ENCODE data around the gene HES2. TPM values are rescaled to one million over a fixed set of nuclear protein-coding genes. Genes with fewer than 3 reads are reported as not detected.
A peak's percentile ranks its signal among the peaks of the same experiment; 100 is the strongest.

HES2 gene
- total and polyA plus RNA-seq, 10 donors = 0.02 to 1.3 (median 0.24) TPM; not detected in 6

DNA sequence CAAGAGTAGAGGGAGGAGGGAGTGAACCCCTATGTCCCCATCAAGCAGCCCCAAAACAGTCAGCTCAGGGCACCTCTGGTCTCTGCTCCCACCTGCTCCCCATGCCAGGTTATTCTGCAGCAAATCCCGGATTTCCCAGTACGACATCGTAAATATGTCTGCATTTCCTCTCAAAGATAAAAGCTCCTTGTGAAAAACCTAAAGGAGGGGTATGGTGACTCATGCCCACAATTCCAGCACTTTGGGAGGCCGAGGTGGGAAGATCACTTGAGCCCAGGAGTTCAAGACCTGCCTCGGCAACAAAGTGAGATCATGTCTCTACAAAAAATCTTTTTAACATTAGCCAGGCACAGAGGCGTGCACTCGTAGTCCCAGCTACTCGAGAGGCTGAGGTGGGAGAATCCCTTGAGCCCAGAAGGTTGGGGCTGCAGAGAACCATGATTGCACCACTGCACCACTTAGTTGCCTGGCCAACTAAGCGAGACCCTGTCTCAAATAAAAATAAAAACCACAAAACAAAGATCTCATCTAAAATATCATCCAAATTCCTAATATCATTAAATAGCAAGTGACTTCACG is 33.3 kb downstream of the HES2 start:
- Histone ChIP-seq H3K4me3 (no peak overlapping the region), H3K27ac (no peak overlapping the region), H3K4me1 (peaks cover 0 to 16% (median 6%) of the 10 kb centered on the region in 6 donors), H3K27me3 (replicated peaks in 1 of 7) (peaks cover 0 to 6% (median 0%) of the 10 kb centered on the region in 7 donors), H3K9me3 (peaks cover 0 to 7% (median 0%) of the 10 kb centered on the region in 8 donors), H3K36me3 (no peaks in the 10 kb centered on the region)
- TF ChIP-seq POLR2AphosphoS5 (IDR thresholded peaks at IDR 0.05) (no peak), CTCF (IDR thresholded peaks at IDR 0.05 in 8 of 11, conservative IDR thresholded peaks at IDR 0.05 in 3 of 11) (no peak), POLR2A (IDR thresholded peaks at IDR 0.05) (no peak)
- DNase-seq = no peak
- 81 to 91% (median 85%) methylated on average over 10 of the region's 10 CpGs for WGBS, 5 donors
- intact Hi-C loops (cut with DNase I; ENCODE audit: low total_unique reads) = no loop called here

- Histone ChIP-seq H3K4me3 (no peak overlapping the region), H3K27ac (peak overlapping the region in 2 of 8 donors; percentile 12 to 27), H3K9me3 (peaks cover 0 to 7% (median 0%) of the 10 kb centered on the region in 8 donors), H3K36me3 (no peaks in the 10 kb centered on the region), H3K27me3 (replicated peaks in 1 of 7) (no peaks in the 10 kb centered on the region), H3K4me1 (peaks cover 0 to 12% (median 2%) of the 10 kb centered on the region in 6 donors)
- TF ChIP-seq POLR2A (IDR thresholded peaks at IDR 0.05) = no peak
- TF ChIP-seq CTCF (IDR thresholded peaks at IDR 0.05 in 8 of 11, conservative IDR thresholded peaks at IDR 0.05 in 3 of 11) = no peak
- no peak for TF ChIP-seq POLR2AphosphoS5 (IDR thresholded peaks at IDR 0.05)
- 74 to 86% (median 79%) methylated on average over 10 to 22 of the region's 22 CpGs for WGBS, 5 donors
- intact Hi-C loops (cut with DNase I; ENCODE audit: low total_unique reads) = no loop called here
- no peak for DNase-seq
Observed at GRCh38 chr1:6385488-6386191, 34.1 kb downstream of the HES2 start.

DNA sequence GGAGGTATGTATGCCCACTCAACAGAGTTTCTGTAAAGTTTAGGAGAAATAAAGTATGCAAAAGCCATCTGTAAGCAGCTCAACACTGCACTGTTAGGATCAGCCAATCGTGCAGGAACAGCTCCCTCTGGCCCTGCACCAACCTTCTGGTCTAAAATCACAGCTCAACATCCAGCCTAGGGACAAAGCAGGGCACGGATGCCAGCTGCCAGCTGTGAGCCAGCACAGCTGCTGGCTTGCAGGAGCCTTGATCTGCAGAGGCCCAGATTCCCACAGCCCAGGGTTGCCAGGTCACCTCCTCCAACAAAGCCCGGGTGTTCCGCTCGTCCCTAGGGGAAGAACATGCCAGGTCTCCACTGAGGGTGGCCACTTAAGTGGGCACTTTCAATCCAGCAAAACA is 34.8 kb downstream of the HES2 start:
- no peaks in the 10 kb centered on the region for H3K27me3 ChIP-seq (replicated peaks in 1 of 7)
- no peak overlapping the region for H3K4me3 ChIP-seq
- peak overlapping the region in 1 of 8 donors; percentile 27 for H3K27ac ChIP-seq
- TF ChIP-seq CTCF (IDR thresholded peaks at IDR 0.05 in 8 of 11, conservative IDR thresholded peaks at IDR 0.05 in 3 of 11) (no peak), POLR2AphosphoS5 (IDR thresholded peaks at IDR 0.05) (no peak), POLR2A (IDR thresholded peaks at IDR 0.05) (no peak)
- WGBS, 5 donors = 70 to 96% (median 87%) methylated on average over 5 of the region's 5 CpGs
- H3K36me3 ChIP-seq = no peaks in the 10 kb centered on the region
- intact Hi-C loops (cut with DNase I; ENCODE audit: low total_unique reads) = no loop called here
- DNase-seq = no peak
- H3K4me1 ChIP-seq = peaks cover 0 to 12% (median 2%) of the 10 kb centered on the region in 6 donors
- peaks cover 0 to 10% (median 0%) of the 10 kb centered on the region in 8 donors for H3K9me3 ChIP-seq

- Histone ChIP-seq H3K9me3 (peaks cover 0 to 14% (median 0%) of the 10 kb centered on the region in 8 donors), H3K27me3 (replicated peaks in 1 of 7) (no peaks in the 10 kb centered on the region), H3K36me3 (no peaks in the 10 kb centered on the region), H3K27ac (no peak overlapping the region), H3K4me1 (peaks cover 0 to 12% (median 2%) of the 10 kb centered on the region in 6 donors), H3K4me3 (no peak overlapping the region)
- no peak for DNase-seq
- intact Hi-C loops (cut with DNase I; ENCODE audit: low total_unique reads) = no loop called here
- WGBS, 5 donors = 86 to 100% (median 96%) methylated on average over 1 of the region's 1 CpG
- TF ChIP-seq CTCF (IDR thresholded peaks at IDR 0.05 in 8 of 11, conservative IDR thresholded peaks at IDR 0.05 in 3 of 11) = no peak
- no peak for TF ChIP-seq POLR2A (IDR thresholded peaks at IDR 0.05)
- no peak for TF ChIP-seq POLR2AphosphoS5 (IDR thresholded peaks at IDR 0.05)
Observed at GRCh38 chr1:6384135-6384534, 35.6 kb downstream of the HES2 start.

All from spleen (tissue), 11 donors.